Activated CD4-positive, alpha-beta T cell treated with anti-CD3 and anti-CD28 coated beads for 4 hours (primary cell): ENCODE results near the gene GLIPR1L2.

Experiments
- DNase-seq, 2 donors: peaks; one replicate each; pipeline ENCODE4 v3.0.0-alpha.2; 2020

GLIPR1L2 gene

DNA sequence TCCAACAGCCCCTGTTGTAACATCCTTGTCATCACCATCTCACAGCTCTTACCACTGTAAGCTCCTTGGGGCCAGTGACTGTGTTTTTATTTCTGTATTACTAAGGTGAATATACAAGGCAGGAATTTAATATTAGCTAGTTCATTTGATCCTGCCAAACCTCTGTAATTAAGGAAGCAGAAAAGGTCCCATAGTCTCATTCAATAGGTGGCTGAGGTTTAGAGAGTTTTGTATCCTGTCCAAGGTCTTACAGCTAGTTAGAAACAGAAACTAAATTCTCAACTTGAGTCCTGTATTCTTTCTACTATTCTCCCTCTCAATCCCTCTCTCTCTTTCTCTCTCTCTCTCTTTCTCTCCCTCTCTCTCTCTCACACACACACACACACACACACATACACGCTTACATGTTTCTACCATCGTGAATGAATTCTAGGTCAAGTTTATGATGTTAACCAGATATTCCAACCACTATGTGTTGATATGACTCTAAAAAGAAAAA lies 89.1 kb downstream of the GLIPR1L2 start:
- DNase-seq: no peak

DNA sequence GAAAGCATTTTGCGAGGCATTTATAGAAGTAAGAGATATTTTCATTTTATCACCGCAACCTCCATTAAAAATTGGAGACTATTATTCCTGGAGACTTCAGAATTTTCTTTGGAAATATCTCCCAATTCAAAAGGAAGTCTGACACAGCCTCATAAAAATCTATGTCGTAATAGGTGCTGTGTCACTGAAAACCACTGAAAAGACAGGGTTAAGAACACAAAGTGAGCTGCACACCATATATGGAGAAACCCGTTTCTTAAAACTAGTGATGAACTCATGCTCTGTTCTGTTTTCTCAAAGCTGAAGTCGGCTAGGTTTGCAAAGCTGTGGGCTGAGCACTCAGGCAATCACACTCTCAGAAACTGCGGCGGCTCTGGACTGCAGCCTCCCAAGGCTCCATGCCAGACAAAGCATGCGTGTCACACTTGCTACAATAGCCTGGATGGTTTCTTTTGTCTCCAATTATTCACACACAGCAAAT lies 89.6 kb downstream of the GLIPR1L2 start, which contains the start of gene GLIPR1:
GLIPR1 (plus strand) TSS at position 287 of the 481 bp plus-strand sequence; CDS start at position 413, 126 bp downstream.
- DNase-seq: peak; percentile 67

- no peak for DNase-seq
Observed at GRCh38 chr12:75481013-75481705, 90.3 kb downstream of the GLIPR1L2 start.

- no peak for DNase-seq
Observed at GRCh38 chr12:75481774-75482173, 90.9 kb downstream of the GLIPR1L2 start.
